Sigmoid colon (tissue), 7 donors: ENCODE results near the gene ESR1. TPM values are rescaled to one million over a fixed set of nuclear protein-coding genes. Genes with fewer than 3 reads are reported as not detected.

Experiments used
- DNase-seq: peaks from one replicate; pipeline ENCODE4 v3.0.0-alpha.2; 2019
- H3K27ac ChIP-seq, 4 donors: fragments of 200-600 bp; sonication (generic); one replicate each; pipeline ENCODE4 v1.5.1; 2016 to 2019; ENCODE audit warnings: mild to moderate bottlenecking in 1 of 4
- H3K27me3 ChIP-seq, 3 donors: fragments of 200-600 bp; sonication (generic); one replicate each; pipeline ENCODE4 v1.5.1; 2019; ENCODE audit warnings: mild to moderate bottlenecking in 1 of 3
- H3K36me3 ChIP-seq, 4 donors: fragments of 200-600 bp; sonication (generic); one replicate each; pipeline ENCODE4 v1.5.1; 2016 to 2019
- H3K4me1 ChIP-seq, 4 donors: fragments of 200-600 bp; sonication (generic); one replicate each; pipeline ENCODE4 v1.5.1; 2017 to 2019
- H3K4me3 ChIP-seq, 4 donors: fragments of 200-600 bp; sonication (generic); one replicate each; pipeline ENCODE4 v1.5.1; 2017 to 2019; ENCODE audit warnings: mild to moderate bottlenecking in 2 of 4, moderate library complexity in 1 of 4
- H3K9me3 ChIP-seq, 4 donors: fragments of 200-600 bp in 3 of 4; sonication (generic) in 3 of 4; one replicate each; pipeline versions ENCODE4 v1.5.1 to v1.6.1; 2013 to 2019
- EP300 ChIP-seq, 4 donors: sonication (generic); formaldehyde crosslinking; IDR thresholded peaks; one replicate each; pipeline ENCODE4 v1.6.1; 2017; ENCODE audit warnings: antibody characterized with exemption in 4 of 4
- POLR2A ChIP-seq, 2 donors: fragments of 450-650 bp; IDR thresholded peaks; one replicate each; pipeline ENCODE4 v1.6.1; 2016; ENCODE audit warnings: antibody characterized with exemption in 2 of 2, mild to moderate bottlenecking in 2 of 2, moderate library complexity in 2 of 2
- POLR2AphosphoS5 ChIP-seq, 4 donors: sonication (generic); formaldehyde crosslinking; IDR thresholded peaks; one replicate each; pipeline ENCODE4 v1.6.1; 2017; ENCODE audit warnings: antibody characterized with exemption in 4 of 4
- WGBS, 2 donors: extraction: QIAGEN DNeasy Blood & Tissue Kit; methylation state at CpG; one replicate each; pipeline ENCODE4 v1.1.7; 2013; 5-methylcytosine and 5-hydroxymethylcytosine counted together
- intact Hi-C: fragments of 100-400 bp; cut with DNase I; formaldehyde crosslinking; loops from one replicate; pipeline ENCODE4 v1.15.1; 2023
- polyA plus RNA-seq, 3 donors: library from polyadenylated mRNA; stranded (reverse); fragments of 200-250 nt; gene quantifications; one replicate each; pipeline ENCODE4 v1.2.3, GENCODE V29; 2013
- total RNA-seq, 4 donors: library from RNA; depleted of rRNA; stranded (reverse); fragments of >200 nt; gene quantifications; one replicate each; pipeline ENCODE4 v1.1.0, GENCODE V29; 2016
- TF ChIP-seq, protein P1 (sequence below), 4 experiments: fragments of 450-650 bp in 3 of 4; fragments of 200-600 bp in 1 of 4; IDR thresholded peaks; one replicate each; pipeline ENCODE4 v1.5.1; 2016 to 2019; ENCODE audit warnings: antibody characterized with exemption in 4 of 4, mild to moderate bottlenecking in 3 of 4, moderate library complexity in 2 of 4
- donor health status: healthy with polysubstance abuse.
- donor health status: Bipolar disorder and iron deficiency.
- donor health status: healthy.

Gene ESR1
- total and polyA plus RNA-seq, 7 donors: under 0.01 to 2.2 (median 0.91) TPM; not detected in 1

DNA sequence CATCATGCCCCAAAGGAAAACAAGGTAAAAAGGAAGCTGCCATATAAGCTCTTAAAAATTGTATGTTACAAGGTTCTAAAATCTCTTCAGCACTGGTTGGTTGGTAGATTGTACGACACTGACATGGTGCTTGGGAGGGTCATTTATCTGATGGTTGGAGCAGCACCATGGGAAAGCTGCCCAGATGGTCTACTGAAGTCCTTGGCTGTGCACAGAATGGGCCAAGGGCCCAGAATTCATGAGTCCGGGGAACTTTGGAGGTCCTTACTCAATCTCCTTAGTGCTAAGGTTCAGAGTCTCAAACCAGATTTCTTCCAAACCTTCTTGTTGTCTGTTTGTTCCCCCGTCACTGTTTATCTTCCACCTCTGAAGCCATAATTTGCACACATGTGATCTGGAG is 314.4 kb downstream of the ESR1 start:
- WGBS, 2 donors: 68 to 85% methylated on average over 3 of the region's 3 CpGs
- Histone ChIP-seq H3K4me3 (no peak overlapping the region), H3K4me1 (peaks cover 0 to 9% (median 5%) of the 10 kb centered on the region in 4 donors), H3K36me3 (peaks cover 0 to 42% (median 21%) of the 10 kb centered on the region in 4 donors), H3K27ac (no peak overlapping the region), H3K27me3 (no peaks in the 10 kb centered on the region), H3K9me3 (no peaks in the 10 kb centered on the region)
- no peak for DNase-seq
- TF ChIP-seq EP300 (IDR thresholded peaks at IDR 0.05) (no peak), POLR2A (IDR thresholded peaks at IDR 0.05) (no peak), POLR2AphosphoS5 (IDR thresholded peaks at IDR 0.05) (no peak)
- TF ChIP-seq, protein P1, sequence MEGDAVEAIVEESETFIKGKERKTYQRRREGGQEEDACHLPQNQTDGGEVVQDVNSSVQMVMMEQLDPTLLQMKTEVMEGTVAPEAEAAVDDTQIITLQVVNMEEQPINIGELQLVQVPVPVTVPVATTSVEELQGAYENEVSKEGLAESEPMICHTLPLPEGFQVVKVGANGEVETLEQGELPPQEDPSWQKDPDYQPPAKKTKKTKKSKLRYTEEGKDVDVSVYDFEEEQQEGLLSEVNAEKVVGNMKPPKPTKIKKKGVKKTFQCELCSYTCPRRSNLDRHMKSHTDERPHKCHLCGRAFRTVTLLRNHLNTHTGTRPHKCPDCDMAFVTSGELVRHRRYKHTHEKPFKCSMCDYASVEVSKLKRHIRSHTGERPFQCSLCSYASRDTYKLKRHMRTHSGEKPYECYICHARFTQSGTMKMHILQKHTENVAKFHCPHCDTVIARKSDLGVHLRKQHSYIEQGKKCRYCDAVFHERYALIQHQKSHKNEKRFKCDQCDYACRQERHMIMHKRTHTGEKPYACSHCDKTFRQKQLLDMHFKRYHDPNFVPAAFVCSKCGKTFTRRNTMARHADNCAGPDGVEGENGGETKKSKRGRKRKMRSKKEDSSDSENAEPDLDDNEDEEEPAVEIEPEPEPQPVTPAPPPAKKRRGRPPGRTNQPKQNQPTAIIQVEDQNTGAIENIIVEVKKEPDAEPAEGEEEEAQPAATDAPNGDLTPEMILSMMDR (IDR thresholded peaks at IDR 0.05): no peak
- intact Hi-C loops: loop anchor here (10.0 kb wide), 1 partner anchor 357 kb away; no protein-coding TSS in a partner anchor

DNA sequence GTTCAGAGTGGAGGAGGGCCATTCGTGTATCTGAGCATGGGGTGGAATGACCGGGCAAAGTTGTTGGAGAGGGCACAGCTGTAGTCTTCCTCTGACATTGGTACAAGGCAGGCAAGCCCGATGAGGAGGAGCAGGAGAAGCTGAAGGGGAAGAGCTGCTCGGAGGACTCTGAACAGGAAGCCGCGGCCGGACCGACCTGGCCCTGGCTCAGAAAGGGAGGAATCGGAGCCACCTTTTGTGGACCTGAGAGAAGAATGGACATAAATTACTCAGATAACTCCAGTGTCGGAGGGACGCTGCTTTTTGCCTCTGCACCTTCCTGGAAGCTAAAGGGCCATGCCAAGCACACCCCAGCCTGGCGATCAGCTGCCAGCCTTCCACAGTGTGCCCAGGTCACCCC is 315.0 kb downstream of the ESR1 start:
- TF ChIP-seq POLR2A (IDR thresholded peaks at IDR 0.05) (no peak), EP300 (IDR thresholded peaks at IDR 0.05) (no peak), POLR2AphosphoS5 (IDR thresholded peaks at IDR 0.05) (no peak)
- TF ChIP-seq, protein P1 (IDR thresholded peaks at IDR 0.05): no peak
- Histone ChIP-seq H3K9me3 (no peaks in the 10 kb centered on the region), H3K36me3 (peaks cover 0 to 42% (median 21%) of the 10 kb centered on the region in 4 donors)

DNA sequence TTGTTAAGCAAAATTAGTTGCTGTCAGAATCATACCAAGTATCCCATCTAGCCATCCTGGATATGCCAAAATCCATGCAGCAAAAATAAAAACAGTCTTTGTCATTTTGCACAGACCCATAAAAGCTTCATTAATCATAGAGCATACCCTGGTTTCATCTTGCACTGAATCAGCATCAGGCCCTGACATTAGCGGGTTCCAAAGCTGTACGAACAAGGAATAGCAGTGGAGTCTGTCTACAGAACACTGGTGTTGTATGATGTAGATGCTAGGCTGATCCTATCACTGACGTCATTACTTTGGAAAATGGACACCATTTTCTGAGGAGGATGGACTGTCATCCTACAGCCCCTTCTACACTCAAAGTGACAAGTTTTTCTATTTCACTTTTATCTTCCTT is 315.6 kb downstream of the ESR1 start:
- Histone ChIP-seq H3K36me3 (peaks cover 0 to 48% (median 21%) of the 10 kb centered on the region in 4 donors), H3K27ac (no peak overlapping the region), H3K9me3 (no peaks in the 10 kb centered on the region), H3K4me1 (peaks cover 0 to 6% (median 0%) of the 10 kb centered on the region in 4 donors), H3K4me3 (no peak overlapping the region), H3K27me3 (no peaks in the 10 kb centered on the region)
- no peak for DNase-seq
- no peak for TF ChIP-seq POLR2AphosphoS5 (IDR thresholded peaks at IDR 0.05)
- no peak for TF ChIP-seq EP300 (IDR thresholded peaks at IDR 0.05)
- no peak for TF ChIP-seq POLR2A (IDR thresholded peaks at IDR 0.05)
- TF ChIP-seq, protein P1 (IDR thresholded peaks at IDR 0.05): no peak
- 87 to 94% methylated on average over 3 of the region's 3 CpGs for WGBS, 2 donors
- intact Hi-C loops: loop anchor here (10.0 kb wide), 1 partner anchor 358 kb away; no protein-coding TSS in a partner anchor

More for the DNA sequence above, 315.0 kb downstream of the ESR1 start:
- Histone ChIP-seq H3K27ac (no peak overlapping the region), H3K4me3 (no peak overlapping the region), H3K27me3 (no peaks in the 10 kb centered on the region), H3K4me1 (peaks cover 0 to 7% (median 2%) of the 10 kb centered on the region in 4 donors)
- 89 to 96% methylated on average over 12 of the region's 12 CpGs for WGBS, 2 donors
- intact Hi-C loops: loop anchor here (10.0 kb wide), 1 partner anchor 358 kb away; no protein-coding TSS in a partner anchor
- no peak for DNase-seq

DNA sequence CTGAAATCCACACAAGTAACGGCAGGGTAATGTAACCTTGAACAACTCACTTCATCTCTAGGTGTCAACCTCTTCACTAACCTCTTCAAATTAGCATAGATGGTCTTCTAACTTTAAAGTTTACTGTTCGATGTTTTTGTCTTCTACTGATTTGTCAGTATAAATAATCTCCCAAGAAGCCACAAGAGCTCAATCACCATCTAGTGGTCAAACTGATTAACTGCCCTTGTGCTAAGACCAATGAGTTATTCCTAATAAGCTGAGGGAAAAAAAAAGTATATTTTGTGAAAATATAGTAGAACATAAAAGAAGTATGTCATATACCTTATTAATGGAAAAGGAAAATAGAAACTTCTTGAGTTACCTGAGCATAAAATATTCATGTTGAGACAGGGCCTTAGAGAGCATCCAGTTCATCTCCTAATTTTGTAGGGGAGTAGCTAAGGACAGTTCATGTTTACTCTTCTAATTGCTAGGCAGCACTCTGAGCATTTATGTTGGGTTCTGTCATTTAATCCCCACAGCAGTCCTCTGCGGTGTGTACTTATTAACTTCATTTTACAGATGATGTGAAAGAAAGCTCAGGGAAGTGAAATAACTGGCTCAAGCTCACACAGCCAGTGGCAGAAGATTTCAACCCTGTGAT is 317.1 kb downstream of the ESR1 start:
- intact Hi-C loops: loop anchor here (5.0 to 10.0 kb wide), 2 partner anchors 360 to 447 kb away; no protein-coding TSS in a partner anchor
- WGBS, 2 donors: 45 to 65% methylated on average over 3 of the region's 3 CpGs
- no peak for DNase-seq
- TF ChIP-seq POLR2A (IDR thresholded peaks at IDR 0.05) (no peak), EP300 (IDR thresholded peaks at IDR 0.05) (no peak), POLR2AphosphoS5 (IDR thresholded peaks at IDR 0.05) (no peak)
- TF ChIP-seq, protein P1 (IDR thresholded peaks at IDR 0.05): peak in 3 of 4 experiments; percentile 56 to 64 (median 57)
- no peak overlapping the region for H3K4me3 ChIP-seq
- peaks cover 0 to 6% (median 0%) of the 10 kb centered on the region in 4 donors for H3K4me1 ChIP-seq
- H3K27ac ChIP-seq: no peak overlapping the region
- peaks cover 5 to 56% (median 27%) of the 10 kb centered on the region in 4 donors for H3K36me3 ChIP-seq
- no peaks in the 10 kb centered on the region for H3K27me3 ChIP-seq
- H3K9me3 ChIP-seq: no peaks in the 10 kb centered on the region
